GM18505 (cell line): ENCODE measurements around the gene SLCO2B1.

Source experiments
- ATAC-seq: cut with Tn5 transposase; IDR thresholded peaks from one replicate; pipeline ENCODE4 v1.9.1; 2021; ENCODE audit not compliant: unreplicated experiment
- POLR2A ChIP-seq: IDR thresholded peaks from 4 replicates; pipeline ENCODE4 v1.6.1; 2011; ENCODE audit warnings: borderline replicate concordance; ENCODE audit not compliant: insufficient read depth, insufficient read length; ENCODE audit errors: extremely low read depth

SLCO2B1 gene

GRCh38 chr11:75240311-75241035 is 89.6 kb downstream of the SLCO2B1 start, which contains the start of gene TPBGL:
TPBGL (plus strand) TSS chr11:75240774; CDS start chr11:75241050, 276 bp downstream.
- TF ChIP-seq POLR2A = no peak
- no peak for ATAC-seq

- ATAC-seq = peak; percentile 86
- TF ChIP-seq POLR2A = no peak
Observed at GRCh38 chr11:75241036-75241905, 90.4 kb downstream of the SLCO2B1 start.

- no peak for ATAC-seq
- TF ChIP-seq POLR2A = no peak
Observed at GRCh38 chr11:75241906-75242644, 91.2 kb downstream of the SLCO2B1 start.

GRCh38 chr11:75242722-75243600 is 92.1 kb downstream of the SLCO2B1 start:
- TF ChIP-seq POLR2A = no peak
- ATAC-seq = no peak

- no peak for TF ChIP-seq POLR2A
- no peak for ATAC-seq
Observed at GRCh38 chr11:75244052-75244814, 93.3 kb downstream of the SLCO2B1 start.

- TF ChIP-seq POLR2A = no peak
- no peak for ATAC-seq
Observed at GRCh38 chr11:75245356-75246005, 94.6 kb downstream of the SLCO2B1 start.

- no peak for ATAC-seq
- no peak for TF ChIP-seq POLR2A
Observed at GRCh38 chr11:75246006-75246670, 95.2 kb downstream of the SLCO2B1 start.

- TF ChIP-seq POLR2A = no peak
- ATAC-seq = no peak
Observed at GRCh38 chr11:75246671-75247350, 95.9 kb downstream of the SLCO2B1 start.

- no peak for TF ChIP-seq POLR2A
- ATAC-seq = peak; percentile 17
Observed at GRCh38 chr11:75248924-75249256, 98.0 kb downstream of the SLCO2B1 start.

- TF ChIP-seq POLR2A = no peak
- no peak for ATAC-seq
Observed at GRCh38 chr11:75249704-75250103, 98.8 kb downstream of the SLCO2B1 start.
